ENCODE data around the gene KRT5.
"Not testable (repeated sequence)": the region's sequence is repeated elsewhere in the genome, so short reads cannot be mapped to it uniquely, and the experiment has no call there.

KRT5 gene

DNA sequence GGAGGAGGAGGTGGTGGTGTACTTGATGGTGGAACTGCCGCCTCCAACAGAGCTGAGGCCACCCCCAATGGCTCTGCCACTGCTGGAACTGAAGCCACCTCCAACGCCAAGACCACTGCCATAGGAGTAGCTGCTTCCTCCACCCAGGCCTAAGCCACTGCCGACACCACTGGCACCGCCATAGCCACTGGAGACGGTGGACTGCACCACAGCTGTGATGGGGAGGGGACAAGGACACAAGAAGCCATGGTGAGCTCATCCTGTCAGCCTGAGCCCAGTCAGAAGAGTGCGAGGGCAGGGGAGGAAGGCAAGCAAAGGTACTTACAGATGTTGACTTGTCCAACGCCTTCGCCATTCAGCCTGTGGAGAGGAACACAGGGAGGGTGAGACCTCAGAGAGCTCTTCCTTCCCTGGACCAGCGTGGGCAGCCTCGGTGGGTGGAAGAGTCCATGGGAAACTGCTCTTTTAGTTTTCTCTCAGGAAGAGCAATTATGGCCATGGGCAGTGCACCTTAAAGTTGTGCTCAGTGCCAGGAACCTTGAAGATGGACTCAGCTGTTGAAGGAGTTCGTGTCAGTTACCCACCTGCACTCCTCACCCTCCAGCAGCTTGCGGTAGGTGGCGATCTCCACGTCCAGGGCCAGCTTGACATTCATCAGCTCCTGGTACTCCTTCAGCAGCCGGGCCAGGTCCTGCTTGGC, 32.3 kb downstream of the KRT5 start:
- not testable (repeated sequence) for H3K27me3 ChIP-seq (ENCODE audit: control insufficient read depth in 5 of 5, insufficient read depth in 4 of 5, low read length in 5 of 5); H3K36me3 ChIP-seq (ENCODE audit: control insufficient read depth in 5 of 5, insufficient read depth in 5 of 5, low read length in 5 of 5); H3K4me3 ChIP-seq (ENCODE audit: low read depth in 1 of 5, low read length in 5 of 5); H3K4me1 ChIP-seq (ENCODE audit: control insufficient read depth in 5 of 5, insufficient read depth in 5 of 5, low read length in 5 of 5); H3K9ac ChIP-seq (ENCODE audit: low read length in 5 of 5); H3K27ac ChIP-seq (ENCODE audit: low read depth, low read length); H3K9me3 ChIP-seq (ENCODE audit: control insufficient read depth in 5 of 5, low read length in 5 of 5)

- Histone ChIP-seq H3K4me1 (ENCODE audit: control insufficient read depth in 5 of 5, insufficient read depth in 5 of 5, low read length in 5 of 5) (no peaks in the 10 kb centered on the region), H3K27me3 (ENCODE audit: control insufficient read depth in 5 of 5, insufficient read depth in 4 of 5, low read length in 5 of 5) (peaks cover 0 to 3% (median 0%) of the 10 kb centered on the region in 5 donors), H3K4me3 (ENCODE audit: low read depth in 1 of 5, low read length in 5 of 5) (no peak overlapping the region), H3K36me3 (ENCODE audit: control insufficient read depth in 5 of 5, insufficient read depth in 5 of 5, low read length in 5 of 5) (no peaks in the 10 kb centered on the region), H3K9me3 (ENCODE audit: control insufficient read depth in 5 of 5, low read length in 5 of 5) (peaks cover 0 to 3% (median 0%) of the 10 kb centered on the region in 5 donors), H3K9ac (ENCODE audit: low read length in 5 of 5) (no peak overlapping the region), H3K27ac (ENCODE audit: low read depth, low read length) (no peak overlapping the region)
These were observed 33.0 kb downstream of the KRT5 start for GRCh38 chr12:52487211-52487610.

- Histone ChIP-seq H3K36me3 (ENCODE audit: control insufficient read depth in 5 of 5, insufficient read depth in 5 of 5, low read length in 5 of 5) (no peaks in the 10 kb centered on the region), H3K9me3 (ENCODE audit: control insufficient read depth in 5 of 5, low read length in 5 of 5) (peaks cover 0 to 3% (median 0%) of the 10 kb centered on the region in 5 donors), H3K27ac (ENCODE audit: low read depth, low read length) (no peak overlapping the region), H3K9ac (ENCODE audit: low read length in 5 of 5) (no peak overlapping the region), H3K27me3 (ENCODE audit: control insufficient read depth in 5 of 5, insufficient read depth in 4 of 5, low read length in 5 of 5) (peaks cover 0 to 3% (median 0%) of the 10 kb centered on the region in 5 donors), H3K4me3 (ENCODE audit: low read depth in 1 of 5, low read length in 5 of 5) (no peak overlapping the region), H3K4me1 (ENCODE audit: control insufficient read depth in 5 of 5, insufficient read depth in 5 of 5, low read length in 5 of 5) (no peaks in the 10 kb centered on the region)
These were observed 33.8 kb downstream of the KRT5 start for GRCh38 chr12:52486166-52487105.

DNA sequence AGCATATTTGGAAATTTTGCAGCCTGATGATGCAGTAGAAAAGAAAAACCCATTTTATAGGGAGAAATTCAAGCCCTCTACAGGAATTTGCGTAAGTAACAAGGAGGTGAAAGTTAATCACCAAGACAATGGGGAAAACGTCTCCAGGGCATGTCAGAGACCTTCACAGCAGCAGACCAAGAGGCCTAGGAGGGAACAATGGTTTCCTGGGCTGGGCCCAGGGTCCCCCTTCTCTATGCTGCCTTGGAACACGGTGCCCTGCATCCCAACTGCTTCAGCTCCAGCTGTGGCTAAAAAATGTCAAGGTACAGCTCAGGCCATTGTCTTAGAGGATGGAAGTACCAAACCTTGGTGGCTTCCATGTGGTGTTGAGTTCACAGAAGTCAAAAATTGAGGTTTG, 40.1 kb downstream of the KRT5 start:
- Histone ChIP-seq H3K9ac (ENCODE audit: low read length in 5 of 5) (no peak overlapping the region), H3K4me3 (ENCODE audit: low read depth in 1 of 5, low read length in 5 of 5) (no peak overlapping the region), H3K27ac (ENCODE audit: low read depth, low read length) (no peak overlapping the region), H3K27me3 (ENCODE audit: control insufficient read depth in 5 of 5, insufficient read depth in 4 of 5, low read length in 5 of 5) (no peaks in the 10 kb centered on the region), H3K4me1 (ENCODE audit: control insufficient read depth in 5 of 5, insufficient read depth in 5 of 5, low read length in 5 of 5) (no peaks in the 10 kb centered on the region), H3K9me3 (ENCODE audit: control insufficient read depth in 5 of 5, low read length in 5 of 5) (peaks cover 0 to 3% (median 0%) of the 10 kb centered on the region in 5 donors), H3K36me3 (ENCODE audit: control insufficient read depth in 5 of 5, insufficient read depth in 5 of 5, low read length in 5 of 5) (no peaks in the 10 kb centered on the region)

GRCh38 chr12:52477651-52478050, 42.5 kb downstream of the KRT5 start:
- H3K9ac ChIP-seq (ENCODE audit: low read length in 5 of 5): no peak overlapping the region
- no peaks in the 10 kb centered on the region for H3K36me3 ChIP-seq (ENCODE audit: control insufficient read depth in 5 of 5, insufficient read depth in 5 of 5, low read length in 5 of 5)
- H3K9me3 ChIP-seq (ENCODE audit: control insufficient read depth in 5 of 5, low read length in 5 of 5): peaks cover 0 to 3% (median 0%) of the 10 kb centered on the region in 5 donors
- H3K27ac ChIP-seq (ENCODE audit: low read depth, low read length): no peak overlapping the region
- no peaks in the 10 kb centered on the region for H3K27me3 ChIP-seq (ENCODE audit: control insufficient read depth in 5 of 5, insufficient read depth in 4 of 5, low read length in 5 of 5)
- no peak overlapping the region for H3K4me3 ChIP-seq (ENCODE audit: low read depth in 1 of 5, low read length in 5 of 5)
- H3K4me1 ChIP-seq (ENCODE audit: control insufficient read depth in 5 of 5, insufficient read depth in 5 of 5, low read length in 5 of 5): no peaks in the 10 kb centered on the region

- Histone ChIP-seq H3K9ac (ENCODE audit: low read length in 5 of 5) (no peak overlapping the region), H3K27ac (ENCODE audit: low read depth, low read length) (no peak overlapping the region), H3K27me3 (ENCODE audit: control insufficient read depth in 5 of 5, insufficient read depth in 4 of 5, low read length in 5 of 5) (no peaks in the 10 kb centered on the region), H3K4me3 (ENCODE audit: low read depth in 1 of 5, low read length in 5 of 5) (no peak overlapping the region), H3K4me1 (ENCODE audit: control insufficient read depth in 5 of 5, insufficient read depth in 5 of 5, low read length in 5 of 5) (no peaks in the 10 kb centered on the region), H3K36me3 (ENCODE audit: control insufficient read depth in 5 of 5, insufficient read depth in 5 of 5, low read length in 5 of 5) (no peaks in the 10 kb centered on the region), H3K9me3 (ENCODE audit: control insufficient read depth in 5 of 5, low read length in 5 of 5) (peaks cover 0 to 3% (median 0%) of the 10 kb centered on the region in 5 donors)
These were observed 46.0 kb downstream of the KRT5 start for GRCh38 chr12:52474212-52474611.

- Histone ChIP-seq H3K9ac (ENCODE audit: low read length in 5 of 5) (no peak within 1 kb of the TSS), H3K9me3 (ENCODE audit: control insufficient read depth in 5 of 5, low read length in 5 of 5) (peaks cover 0 to 3% (median 0%) of the 10 kb centered on the region in 5 donors), H3K27me3 (ENCODE audit: control insufficient read depth in 5 of 5, insufficient read depth in 4 of 5, low read length in 5 of 5) (no peaks in the 10 kb centered on the region), H3K4me1 (ENCODE audit: control insufficient read depth in 5 of 5, insufficient read depth in 5 of 5, low read length in 5 of 5) (no peaks in the 10 kb centered on the region), H3K4me3 (ENCODE audit: low read depth in 1 of 5, low read length in 5 of 5) (no peak within 1 kb of the TSS), H3K27ac (ENCODE audit: low read depth, low read length) (no peak within 1 kb of the TSS), H3K36me3 (ENCODE audit: control insufficient read depth in 5 of 5, insufficient read depth in 5 of 5, low read length in 5 of 5) (no peaks in the 10 kb centered on the region)
These were observed 46.4 kb downstream of the KRT5 start, which contains the start of gene KRT6C for GRCh38 chr12:52473768-52474167. TSS of gene KRT6C (minus strand) at chr12:52473805. CDS start at chr12:52473737, 68 bp downstream.

DNA sequence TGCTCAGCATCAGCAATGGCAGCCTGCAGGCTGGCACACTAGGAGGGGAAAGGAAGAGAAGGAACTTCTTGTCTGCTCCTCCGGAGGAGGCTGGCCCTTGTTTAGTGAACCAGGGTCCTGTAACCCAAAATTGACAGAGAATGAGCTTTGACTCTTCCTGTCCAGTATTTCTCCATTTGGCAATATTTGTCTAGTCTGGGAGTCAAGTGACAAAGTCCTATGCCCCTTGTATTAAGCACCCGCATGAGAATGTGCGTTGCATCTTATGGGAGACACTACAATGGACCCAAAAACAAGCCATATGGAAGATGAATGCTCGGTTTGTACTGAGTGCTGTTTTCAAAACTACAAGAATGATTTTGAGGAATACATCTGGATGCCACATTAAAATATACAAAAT, 50.3 kb downstream of the KRT5 start:
- Histone ChIP-seq H3K27me3 (ENCODE audit: control insufficient read depth in 5 of 5, insufficient read depth in 4 of 5, low read length in 5 of 5) (no peaks in the 10 kb centered on the region), H3K9me3 (ENCODE audit: control insufficient read depth in 5 of 5, low read length in 5 of 5) (no peaks in the 10 kb centered on the region), H3K4me1 (ENCODE audit: control insufficient read depth in 5 of 5, insufficient read depth in 5 of 5, low read length in 5 of 5) (no peaks in the 10 kb centered on the region), H3K9ac (ENCODE audit: low read length in 5 of 5) (no peak overlapping the region), H3K4me3 (ENCODE audit: low read depth in 1 of 5, low read length in 5 of 5) (no peak overlapping the region), H3K36me3 (ENCODE audit: control insufficient read depth in 5 of 5, insufficient read depth in 5 of 5, low read length in 5 of 5) (no peaks in the 10 kb centered on the region), H3K27ac (ENCODE audit: low read depth, low read length) (no peak overlapping the region)

DNA sequence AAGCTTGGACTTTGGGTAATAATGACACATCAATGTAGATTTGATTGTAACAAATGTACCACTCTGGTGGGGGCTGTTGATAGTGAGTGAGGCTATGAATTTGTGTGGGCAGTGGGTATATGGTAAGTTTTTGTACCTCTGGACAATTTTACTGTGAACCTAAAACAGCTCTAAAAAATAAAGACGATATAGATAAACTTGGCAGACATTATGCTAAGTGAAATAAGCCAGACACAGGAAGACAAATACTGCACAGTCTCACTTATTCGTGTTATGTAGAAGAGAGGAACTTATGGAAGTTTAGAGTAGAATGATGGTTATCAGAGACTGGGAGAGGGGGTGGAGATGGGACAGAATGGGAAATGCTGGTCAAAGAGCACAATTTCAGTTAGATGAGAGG, 55.3 kb downstream of the KRT5 start:
- Histone ChIP-seq H3K36me3 (ENCODE audit: control insufficient read depth in 5 of 5, insufficient read depth in 5 of 5, low read length in 5 of 5) (no peaks in the 10 kb centered on the region), H3K4me3 (ENCODE audit: low read depth in 1 of 5, low read length in 5 of 5) (no peak overlapping the region), H3K27me3 (ENCODE audit: control insufficient read depth in 5 of 5, insufficient read depth in 4 of 5, low read length in 5 of 5) (no peaks in the 10 kb centered on the region), H3K9ac (ENCODE audit: low read length in 5 of 5) (no peak overlapping the region), H3K4me1 (ENCODE audit: control insufficient read depth in 5 of 5, insufficient read depth in 5 of 5, low read length in 5 of 5) (no peaks in the 10 kb centered on the region), H3K27ac (ENCODE audit: low read depth, low read length) (no peak overlapping the region), H3K9me3 (ENCODE audit: control insufficient read depth in 5 of 5, low read length in 5 of 5) (no peaks in the 10 kb centered on the region)
